Measurements from ENCODE around the gene CYTL1.

DNA sequence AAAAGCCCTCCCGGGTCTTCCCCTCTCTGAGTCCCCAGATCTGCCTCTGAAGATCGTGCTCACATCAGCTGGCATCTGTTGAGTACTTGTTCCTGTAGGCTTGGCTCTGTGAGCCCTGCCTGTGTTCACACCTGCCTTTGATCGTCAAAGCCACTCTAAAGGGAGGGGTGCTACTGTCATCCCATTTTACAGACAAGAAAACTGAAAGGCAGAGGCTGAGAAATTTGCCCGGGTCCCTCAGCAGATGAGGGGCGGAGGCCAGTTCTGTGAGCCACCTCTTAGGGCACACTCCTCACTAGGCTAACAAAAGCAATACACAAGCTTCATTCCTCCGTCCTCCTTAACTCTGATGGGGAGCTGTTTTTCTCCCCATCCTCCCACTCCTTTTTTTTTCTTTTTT is 655 bp downstream of the CYTL1 start:
- TF ChIP-seq CTCF (IDR thresholded peaks at IDR 0.05; ENCODE audit: insufficient read depth, low read length), result no peak
- TF ChIP-seq GABPA (IDR thresholded peaks at IDR 0.05; ENCODE audit: low read depth), result no peak
- no peak for TF ChIP-seq POLR2AphosphoS5 (IDR thresholded peaks at IDR 0.05; ENCODE audit: low read depth)
- TF ChIP-seq REST (IDR thresholded peaks at IDR 0.05; ENCODE audit: insufficient replicate concordance, low read depth), result no peak
- TF ChIP-seq SPI1 (IDR thresholded peaks at IDR 0.05; ENCODE audit: borderline replicate concordance, low read depth), result no peak

Data from HL-60 (cell line).